ENCODE data around the gene CD59. TPM values are rescaled to one million over a fixed set of nuclear protein-coding genes. Genes with fewer than 3 reads are reported as not detected.

CD59 gene
- total and polyA plus RNA-seq, 10 of the 15 experiments (the other 5 are each of a cell fraction or from before 2014, with no cell fraction given) = 55.5 to 256 (median 181) TPM

- TF ChIP-seq E2F8 (IDR thresholded peaks at IDR 0.05; ENCODE audit: low read depth, partially characterized antibody) (no peak), FOS (IDR thresholded peaks at IDR 0.05; ENCODE audit: borderline replicate concordance, extremely low read depth, insufficient read length) (no peak), NKRF (conservative IDR thresholded peaks at IDR 0.05) (no peak), ATF3 (IDR thresholded peaks at IDR 0.05; ENCODE audit: borderline replicate concordance, extremely low read depth, low read depth, low read length) (no peak), SMARCA5 (IDR thresholded peaks at IDR 0.05) (no peak), NRF1 (conservative IDR thresholded peaks at IDR 0.05; ENCODE audit: low read depth, low read length) (no peak), STAT3 (IDR thresholded peaks at IDR 0.05; ENCODE audit: low read depth, low read length) (no peak), LARP7 (IDR thresholded peaks at IDR 0.05) (no peak), CHD4 (IDR thresholded peaks at IDR 0.05) (no peak), SIN3A (IDR thresholded peaks at IDR 0.05; ENCODE audit: low read depth, low read length) (no peak), HDGF (IDR thresholded peaks at IDR 0.05) (no peak), SRF (IDR thresholded peaks at IDR 0.05; ENCODE audit: low read depth in 2 of 2, low read length in 2 of 2) (no peak), ZNF217 (IDR thresholded peaks at IDR 0.05) (no peak), ZBED1 (IDR thresholded peaks at IDR 0.05; ENCODE audit: borderline replicate concordance) (no peak), ZBTB11 (CRISPR knock-in tag; IDR thresholded peaks at IDR 0.05) (no peak), EZH2 (IDR thresholded peaks at IDR 0.05; ENCODE audit: borderline replicate concordance, control insufficient read depth, low read depth, low read length) (no peak), RUNX3 (IDR thresholded peaks at IDR 0.05; ENCODE audit: low read length) (peak; percentile 86), IKZF1 (conservative IDR thresholded peaks at IDR 0.05) (peak; percentile 27; the same call in 1 of the 2 replicates), CTCF (IDR thresholded peaks at IDR 0.05 in 2 of 3, conservative IDR thresholded peaks at IDR 0.05 in 1 of 3; ENCODE audit: control insufficient read depth in 2 of 3, extremely low read depth in 1 of 3, insufficient read depth in 1 of 3, low read depth in 3 of 3, low read length in 3 of 3) (no peak), DPF2 (IDR thresholded peaks at IDR 0.05) (peak; percentile 19; the same call in 1 of the 2 replicates)
Observed at GRCh38 chr11:33722590-33723234, 13.5 kb downstream of the CD59 start (continued).
